Activated CD4-positive, alpha-beta T cell treated with anti-CD3 and anti-CD28 coated beads for 36 hours (primary cell): ENCODE data around the gene ZNHIT6. TPM values are rescaled to one million over a fixed set of nuclear protein-coding genes. Genes with fewer than 3 reads are reported as not detected.
"Not testable (repeated sequence)": the region's sequence is repeated elsewhere in the genome, so short reads cannot be mapped to it uniquely, and the experiment has no call there.

Experiments used
- ATAC-seq: fragments of 200-7000 bp; cut with Tn5 transposase; one replicate; pipeline ENCODE4 v1.10.0; 2021; ENCODE audit warnings: mild to moderate bottlenecking, moderate library complexity
- CTCF ChIA-PET: fragments of 350-600 bp; sonication (Branson Sonifier 250); formaldehyde crosslinking; loops from one replicate; lab custom pipeline; 2021; ENCODE audit warnings: antibody characterized with exemption; lab: Charles Lee
- POLR2A ChIA-PET: fragments of 350-600 bp; sonication (Branson Sonifier 250); formaldehyde crosslinking; loops from one replicate; lab custom pipeline; 2021; ENCODE audit warnings: antibody characterized with exemption, inconsistent platforms; lab: Charles Lee
- DNase-seq: peaks from one replicate; pipeline ENCODE4 v3.0.0-alpha.2; 2020
- H3K27ac Mint-ChIP-seq: one replicate; pipeline ENCODE4 v1.8.0; 2021; ENCODE audit warnings: mixed read lengths
- H3K27me3 Mint-ChIP-seq: one replicate; pipeline ENCODE4 v1.8.0; 2021; ENCODE audit warnings: mixed read lengths
- H3K36me3 Mint-ChIP-seq: one replicate; pipeline ENCODE4 v1.8.0; 2021; ENCODE audit warnings: low read depth, mixed read lengths
- H3K4me1 Mint-ChIP-seq: one replicate; pipeline ENCODE4 v1.8.0; 2021; ENCODE audit warnings: mixed read lengths
- H3K4me3 Mint-ChIP-seq: one replicate; pipeline ENCODE4 v1.8.0; 2021; ENCODE audit warnings: mild to moderate bottlenecking, moderate library complexity, mixed read lengths
- H3K9me3 Mint-ChIP-seq: one replicate; pipeline ENCODE4 v1.8.0; 2021; ENCODE audit warnings: low read depth, mixed read lengths
- intact Hi-C, 2 experiments: fragments of 100-400 bp; cut with DNase I in 1 of 2; cut with micrococcal nuclease in 1 of 2; formaldehyde crosslinking; loops; one replicate each; pipeline versions ENCODE4 v1.14.2 to v1.15.1; 2022 to 2024; cut with DNase I, micrococcal nuclease
- total RNA-seq, 2 experiments: library from RNA; stranded (reverse); gene quantifications; one replicate each; pipeline ENCODE4 v1.2.3, GENCODE V29; 2021

Gene ZNHIT6
- total RNA-seq, 2 experiments from 2014 or later = 20.7 to 23.8 TPM

DNA sequence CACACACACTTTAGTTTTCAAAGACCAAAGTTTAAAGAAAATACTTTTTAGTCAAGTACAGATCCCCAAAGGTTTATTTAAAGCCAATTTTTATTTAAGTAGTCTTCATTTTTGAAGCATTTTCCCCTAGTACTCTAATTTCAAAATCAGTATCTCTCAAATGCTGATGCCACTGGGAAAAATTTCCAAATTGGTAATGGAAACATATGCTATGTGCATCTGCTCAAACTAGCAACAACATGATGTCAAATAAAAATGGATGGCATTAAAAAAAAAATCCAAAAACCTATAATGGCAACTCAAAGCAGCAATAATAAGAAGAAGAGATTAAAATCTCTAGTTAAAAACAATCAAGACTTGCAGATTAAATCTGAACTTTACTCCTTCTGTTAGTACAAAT, 58.6 kb downstream of the ZNHIT6 start:
- Mint-ChIP-seq H3K36me3 (peaks cover 62% of the 10 kb centered on the region), H3K27ac (no peak overlapping the region), H3K4me3 (no peak overlapping the region), H3K4me1 (peaks cover 2% of the 10 kb centered on the region), H3K9me3 (peaks cover 11% of the 10 kb centered on the region), H3K27me3 (no peaks in the 10 kb centered on the region)
- ATAC-seq (no peak), DNase-seq (no peak)
- POLR2A ChIA-PET = no interaction called here
- intact Hi-C loops = no loop called here
- CTCF ChIA-PET = no interaction called here

DNA sequence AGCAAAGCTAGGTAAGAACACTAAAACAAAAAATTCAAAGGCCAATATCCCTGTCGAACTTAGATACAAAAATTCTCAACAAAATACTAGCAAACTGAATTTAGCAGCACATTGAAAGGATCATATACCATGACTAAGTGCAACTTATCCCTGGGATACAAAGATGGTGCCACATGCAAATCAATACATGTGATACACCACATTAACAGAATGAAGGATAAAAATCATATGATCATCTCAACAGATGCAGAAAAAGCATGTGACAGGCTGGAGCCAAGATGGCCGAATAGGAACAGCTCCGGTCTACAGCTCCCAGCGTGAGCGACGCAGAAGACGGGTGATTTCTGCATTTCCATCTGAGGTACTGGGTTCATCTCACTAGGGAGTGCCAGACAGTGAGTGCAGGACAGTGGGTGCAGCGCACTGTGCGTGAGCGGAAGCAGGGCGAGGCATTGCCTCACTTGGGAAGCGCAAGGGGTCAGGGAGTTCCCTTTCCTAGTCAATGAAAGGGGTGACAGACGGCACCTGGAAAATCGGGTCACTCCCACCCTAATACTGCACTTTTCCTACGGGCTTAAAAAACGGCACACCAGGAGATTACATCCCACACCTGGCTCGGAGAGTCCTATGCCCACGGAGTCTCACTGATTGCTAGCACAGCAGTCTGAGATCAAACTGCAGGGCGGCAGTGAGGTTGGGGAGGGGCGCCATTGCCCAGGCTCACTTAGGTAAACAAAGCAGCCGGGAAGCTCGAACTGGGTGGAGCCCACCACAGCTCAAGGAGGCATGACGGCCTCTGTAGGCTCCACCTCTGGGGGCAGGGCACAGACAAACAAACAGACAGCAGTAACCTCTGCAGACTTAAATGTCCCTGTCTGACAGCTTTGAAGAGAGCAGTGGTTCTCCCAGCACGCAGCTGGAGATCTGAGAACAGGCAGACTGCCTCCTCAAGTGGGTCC, 66.4 kb downstream of the ZNHIT6 start:
- CTCF ChIA-PET, POLR2A ChIA-PET, H3K27ac Mint-ChIP-seq, ATAC-seq, DNase-seq, H3K4me3 Mint-ChIP-seq, intact Hi-C loops, H3K27me3 Mint-ChIP-seq, H3K4me1 Mint-ChIP-seq: not testable (repeated sequence)
- Mint-ChIP-seq H3K36me3 (peaks cover 60% of the 10 kb centered on the region), H3K9me3 (peaks cover 33% of the 10 kb centered on the region)

DNA sequence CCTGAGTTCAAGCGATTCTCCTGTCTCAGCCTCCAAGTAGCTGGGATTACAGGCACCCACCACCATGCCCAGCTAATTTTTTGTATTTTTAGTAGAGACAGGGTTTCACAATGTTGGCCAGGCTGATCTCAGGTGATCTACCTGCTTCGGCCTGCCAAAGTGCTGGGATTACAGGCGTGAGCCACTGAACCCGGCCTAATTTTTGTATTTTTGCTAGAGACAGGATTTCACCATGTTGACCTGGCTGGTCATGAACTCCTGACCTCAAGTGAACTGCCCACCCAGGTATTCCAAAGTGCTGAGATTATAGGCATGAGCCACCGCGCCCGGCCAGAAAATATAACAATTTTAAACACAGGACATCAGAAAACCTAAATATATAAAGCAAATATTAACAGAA, 68.3 kb downstream of the ZNHIT6 start:
- H3K4me1 Mint-ChIP-seq, ATAC-seq, H3K27me3 Mint-ChIP-seq, H3K27ac Mint-ChIP-seq, POLR2A ChIA-PET, H3K4me3 Mint-ChIP-seq, CTCF ChIA-PET, DNase-seq, intact Hi-C loops: not testable (repeated sequence)
- Mint-ChIP-seq H3K9me3 (peaks cover 36% of the 10 kb centered on the region), H3K36me3 (peaks cover 75% of the 10 kb centered on the region)

DNA sequence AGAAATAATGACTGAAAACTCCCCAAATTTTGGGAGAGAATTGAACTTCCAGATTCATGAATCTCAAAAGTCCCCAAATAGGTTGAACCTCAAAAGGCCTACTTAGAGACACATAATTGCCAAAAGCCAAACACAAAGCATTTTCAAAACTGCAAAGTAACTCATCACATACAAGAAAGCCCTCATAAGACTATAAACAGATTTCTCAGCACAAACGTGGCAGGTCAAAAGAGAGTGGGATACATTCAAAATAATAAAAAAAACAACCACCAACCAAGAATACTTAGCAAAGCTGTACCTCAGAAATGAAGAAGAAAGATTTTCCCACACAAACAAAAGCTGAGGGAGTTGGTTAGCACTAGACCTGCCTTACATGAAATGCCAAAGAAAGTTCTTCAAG, 69.8 kb downstream of the ZNHIT6 start:
- no peaks in the 10 kb centered on the region for H3K4me1 Mint-ChIP-seq
- ChIA-PET CTCF (no interaction called here), POLR2A (no interaction called here)
- ATAC-seq (no peak), DNase-seq (no peak)
- H3K36me3 Mint-ChIP-seq = peaks cover 74% of the 10 kb centered on the region
- H3K27ac Mint-ChIP-seq = no peak overlapping the region
- H3K4me3 Mint-ChIP-seq = no peak overlapping the region
- H3K9me3 Mint-ChIP-seq = peaks cover 33% of the 10 kb centered on the region
- intact Hi-C loops = no loop called here
- no peaks in the 10 kb centered on the region for H3K27me3 Mint-ChIP-seq

DNA sequence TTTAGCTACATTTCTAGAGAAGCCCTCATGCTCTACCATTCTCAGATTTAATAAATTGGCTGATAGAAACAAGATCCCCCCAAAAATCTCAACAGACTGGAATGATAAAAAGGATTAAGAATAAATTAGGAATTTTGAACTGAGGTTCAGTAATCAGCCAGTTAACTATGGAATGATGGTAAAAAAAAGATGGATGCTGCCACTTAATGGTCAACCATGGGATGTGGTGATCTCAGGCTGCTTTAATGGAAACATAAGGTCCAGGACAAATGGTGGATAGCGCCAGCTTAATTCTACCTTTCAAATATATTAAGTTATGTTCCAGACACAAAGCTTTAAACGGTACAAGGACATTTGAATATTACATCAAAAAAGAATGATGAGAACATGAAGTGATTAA, 77.7 kb downstream of the ZNHIT6 start:
- Mint-ChIP-seq H3K4me3 (no peak overlapping the region), H3K27me3 (no peaks in the 10 kb centered on the region), H3K27ac (no peak overlapping the region), H3K4me1 (no peaks in the 10 kb centered on the region), H3K9me3 (no peaks in the 10 kb centered on the region), H3K36me3 (peaks cover 44% of the 10 kb centered on the region)
- DNase-seq (no peak), ATAC-seq (no peak)
- intact Hi-C loops = no loop called here
- CTCF ChIA-PET = interaction anchor here (0.6 kb wide), 1 partner anchor 317 kb away, joined by 3 read pairs; no protein-coding TSS in a partner anchor
- POLR2A ChIA-PET = no interaction called here

DNA sequence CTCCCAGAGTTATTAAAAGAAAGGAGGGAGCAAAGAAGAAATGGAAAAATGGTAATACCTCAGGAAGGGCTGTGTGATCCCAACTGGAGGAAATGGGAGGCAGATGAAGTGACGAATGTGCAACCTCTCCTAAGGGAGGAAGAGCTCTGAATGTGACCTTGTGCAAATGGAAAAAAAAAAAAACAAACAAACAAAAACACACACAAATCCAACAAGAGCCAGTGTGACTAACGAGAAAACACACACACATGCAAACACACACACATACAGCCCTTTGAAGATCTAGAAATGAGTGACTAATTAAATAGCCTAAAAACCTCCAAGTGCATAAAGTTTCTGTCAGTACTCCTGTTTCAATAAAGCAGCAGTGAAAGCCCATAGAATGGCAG, 78.7 kb downstream of the ZNHIT6 start:
- H3K4me3 Mint-ChIP-seq = no peak overlapping the region
- ATAC-seq (no peak), DNase-seq (no peak)
- no peak overlapping the region for H3K27ac Mint-ChIP-seq
- peaks cover 2% of the 10 kb centered on the region for H3K9me3 Mint-ChIP-seq
- peaks cover 40% of the 10 kb centered on the region for H3K36me3 Mint-ChIP-seq
- intact Hi-C loops = no loop called here
- H3K4me1 Mint-ChIP-seq = no peaks in the 10 kb centered on the region
- no peaks in the 10 kb centered on the region for H3K27me3 Mint-ChIP-seq
- ChIA-PET POLR2A (no interaction called here), CTCF (no interaction called here)

DNA sequence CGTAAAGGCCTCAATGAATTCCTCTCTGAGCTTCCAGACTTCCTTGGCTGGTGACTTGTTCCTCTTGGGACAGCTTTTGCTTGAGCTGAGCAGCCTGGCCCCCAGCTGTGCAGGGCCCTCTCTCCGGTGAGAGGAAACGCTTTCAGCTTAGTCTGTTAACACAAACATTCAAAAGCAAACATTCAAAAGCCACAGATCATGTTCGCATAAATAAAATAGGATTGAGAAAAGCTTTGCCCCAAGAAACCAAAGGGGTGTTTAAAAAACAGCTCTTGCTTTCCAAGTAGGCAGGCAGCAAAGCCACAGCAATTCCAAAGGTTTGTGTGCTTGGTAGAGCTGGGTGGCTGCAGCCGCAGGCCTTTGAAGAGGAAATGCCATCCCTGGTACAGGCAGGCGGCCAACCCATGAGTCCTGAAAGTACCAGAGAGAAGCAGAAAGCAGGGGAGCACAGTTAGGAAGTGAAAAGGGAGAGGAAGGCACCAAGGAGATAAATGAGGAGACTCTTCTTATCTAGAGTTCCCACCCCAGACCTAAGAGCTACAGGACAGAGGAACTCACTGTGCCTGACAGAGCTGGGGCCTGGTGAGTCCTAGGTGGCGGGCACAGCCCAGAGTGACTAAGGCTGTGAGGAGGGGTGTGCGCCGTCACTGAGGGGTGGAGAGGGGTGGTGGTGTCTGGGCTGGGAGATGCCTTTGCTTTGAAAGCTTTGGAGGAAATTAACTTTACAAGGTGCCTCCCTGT, 79.3 kb downstream of the ZNHIT6 start:
- peaks cover 2% of the 10 kb centered on the region for H3K9me3 Mint-ChIP-seq
- peaks cover 42% of the 10 kb centered on the region for H3K36me3 Mint-ChIP-seq
- no peaks in the 10 kb centered on the region for H3K4me1 Mint-ChIP-seq
- ATAC-seq = no peak
- no peak overlapping the region for H3K4me3 Mint-ChIP-seq
- ChIA-PET CTCF (no interaction called here), POLR2A (no interaction called here)
- intact Hi-C loops = no loop called here
- no peaks in the 10 kb centered on the region for H3K27me3 Mint-ChIP-seq
- DNase-seq = no peak
- no peak overlapping the region for H3K27ac Mint-ChIP-seq

DNA sequence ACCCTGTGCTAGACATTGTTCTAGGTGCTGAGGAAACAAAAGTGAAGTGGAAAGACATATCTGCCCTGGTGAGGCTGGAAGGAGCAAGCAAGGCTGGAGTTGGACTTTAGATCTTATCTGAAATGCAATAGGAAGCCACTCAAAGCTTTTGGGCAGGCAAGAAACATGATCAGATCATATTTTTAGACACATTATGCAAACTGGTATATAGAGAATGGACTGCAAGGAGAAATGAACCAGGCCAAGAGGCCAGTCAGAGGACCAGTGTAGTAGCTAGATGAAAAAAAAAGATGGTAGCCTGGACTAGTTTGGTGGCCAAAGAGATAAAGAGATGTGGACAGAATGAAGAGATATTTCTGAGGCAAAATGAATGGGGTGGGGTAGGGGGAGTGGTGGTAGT, 81.4 kb downstream of the ZNHIT6 start:
- POLR2A ChIA-PET = no interaction called here
- no peak overlapping the region for H3K27ac Mint-ChIP-seq
- no peak for ATAC-seq
- H3K4me3 Mint-ChIP-seq = no peak overlapping the region
- DNase-seq = no peak
- peaks cover 14% of the 10 kb centered on the region for H3K9me3 Mint-ChIP-seq
- intact Hi-C loops = no loop called here
- peaks cover 62% of the 10 kb centered on the region for H3K36me3 Mint-ChIP-seq
- CTCF ChIA-PET = no interaction called here
- H3K27me3 Mint-ChIP-seq = no peaks in the 10 kb centered on the region
- H3K4me1 Mint-ChIP-seq = no peaks in the 10 kb centered on the region

DNA sequence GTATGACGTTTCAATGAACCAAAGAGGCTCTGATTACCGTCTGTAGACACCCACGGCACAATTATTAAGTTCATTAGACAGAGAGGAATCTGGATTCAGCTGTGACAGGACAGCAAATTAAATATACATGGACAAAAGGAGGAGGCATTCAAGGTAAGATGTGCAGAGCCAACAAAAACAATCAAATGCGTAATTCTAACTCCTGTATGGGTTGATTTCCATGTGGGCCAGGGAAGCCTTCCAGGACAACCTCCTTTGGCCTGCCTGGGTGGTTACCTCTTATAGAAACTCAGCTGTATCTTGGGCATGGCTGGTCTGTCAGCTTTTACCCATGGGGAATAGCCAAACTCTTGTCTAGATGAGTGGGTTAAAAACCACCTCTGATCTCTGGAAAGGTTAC, 83.9 kb downstream of the ZNHIT6 start:
- intact Hi-C loops = no loop called here
- POLR2A ChIA-PET = interaction anchor here (0.7 kb wide), 1 partner anchor 54 kb away, joined by 3 read pairs; no protein-coding TSS in a partner anchor

DNA sequence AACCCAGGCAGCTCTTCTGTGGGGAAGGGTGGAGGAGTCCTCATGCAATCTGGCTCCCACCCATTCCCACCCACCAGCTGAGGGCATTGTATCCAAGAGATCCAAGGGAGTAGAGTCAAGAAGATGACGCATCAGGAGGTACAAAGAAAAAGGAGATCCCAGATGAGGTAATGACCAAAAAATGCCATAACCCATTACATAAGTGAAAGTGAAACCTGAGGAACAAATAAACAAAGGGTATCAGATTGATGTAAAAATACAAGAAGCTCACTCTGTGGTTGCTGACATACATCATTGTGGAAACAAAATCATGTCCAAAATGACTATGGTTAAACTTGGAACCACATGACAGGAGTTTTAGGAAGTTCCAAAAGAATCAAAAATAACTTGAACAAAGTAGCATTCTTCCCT, 85.2 kb downstream of the ZNHIT6 start:
- intact Hi-C loops = no loop called here
- DNase-seq (no peak), ATAC-seq (peak; percentile 19)
- Mint-ChIP-seq H3K9me3 (peaks cover 27% of the 10 kb centered on the region), H3K27me3 (no peaks in the 10 kb centered on the region), H3K4me1 (no peaks in the 10 kb centered on the region), H3K4me3 (no peak overlapping the region), H3K36me3 (peaks cover 66% of the 10 kb centered on the region), H3K27ac (no peak overlapping the region)
- ChIA-PET CTCF (no interaction called here), POLR2A (no interaction called here)

More for the DNA sequence above, 83.9 kb downstream of the ZNHIT6 start:
- Mint-ChIP-seq H3K36me3 (peaks cover 70% of the 10 kb centered on the region), H3K27me3 (no peaks in the 10 kb centered on the region), H3K4me3 (no peak overlapping the region), H3K27ac (no peak overlapping the region), H3K9me3 (peaks cover 27% of the 10 kb centered on the region), H3K4me1 (no peaks in the 10 kb centered on the region)
- ATAC-seq (no peak), DNase-seq (no peak)
- CTCF ChIA-PET = interaction anchor here (0.6 kb wide), 1 partner anchor 19 kb away, joined by 4 read pairs; no protein-coding TSS in a partner anchor

DNA sequence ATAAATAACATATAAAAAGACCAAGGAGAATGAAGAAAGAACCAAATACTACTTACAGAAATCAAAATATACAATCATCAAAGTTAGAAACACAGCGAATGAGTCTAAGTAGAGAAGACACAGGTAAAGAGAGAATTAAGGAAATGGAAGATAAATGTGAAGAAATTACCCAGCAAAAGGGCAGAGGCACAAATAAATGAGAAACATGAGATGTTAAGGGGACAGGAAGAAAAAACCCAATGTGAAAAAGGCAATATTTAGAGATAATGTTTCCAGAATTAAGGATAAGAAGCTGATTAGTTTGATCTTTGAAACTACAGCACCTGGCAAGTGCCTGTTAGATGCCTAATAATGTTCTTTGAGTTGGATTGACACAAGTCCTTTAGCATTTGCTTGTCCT, 86.8 kb downstream of the ZNHIT6 start:
- POLR2A ChIA-PET = no interaction called here
- DNase-seq (no peak), ATAC-seq (no peak)
- Mint-ChIP-seq H3K27me3 (no peaks in the 10 kb centered on the region), H3K9me3 (peaks cover 27% of the 10 kb centered on the region), H3K4me1 (no peaks in the 10 kb centered on the region), H3K4me3 (no peak overlapping the region), H3K27ac (no peak overlapping the region), H3K36me3 (peaks cover 69% of the 10 kb centered on the region)
- intact Hi-C loops = no loop called here
- CTCF ChIA-PET = no interaction called here
